K562 (cell line): ENCODE data around the gene IL23R. TPM values are rescaled to one million over a fixed set of nuclear protein-coding genes. Genes with fewer than 3 reads are reported as not detected.
A peak's percentile ranks its signal among the peaks of the same experiment; 100 is the strongest.

ENCODE experiments used
- ATAC-seq: fragments of 200-7000 bp; cut with Tn5 transposase; 3 replicates; pipeline ENCODE4 v1.9.1; 2020; ENCODE audit warnings: moderate library complexity
- BruUV-seq: library from RNA; stranded (reverse); fragments of 400-500 nt; replicated peaks from 2 replicates; lab custom pipeline; 2021; lab: Mats Ljungman, UMichigan
- CTCF ChIA-PET: fragments of 300-600 bp; formaldehyde crosslinking; extraction: SDS; loops from one replicate; lab custom pipeline; 2021; ENCODE audit warnings: low intra/inter-chr PET ratio; lab: Yijun Ruan, JAX
- POLR2A ChIA-PET: fragments of 300-600, 350-650 bp; sonication (Branson Sonifier 250); formaldehyde crosslinking; extraction: SDS; loops from one replicate; lab custom pipeline; 2021; ENCODE audit warnings: antibody characterized with exemption, inconsistent platforms; lab: Yijun Ruan, JAX
- DNase-seq, 4 experiments: peaks; one replicate each; pipeline versions ENCODE4 v3.0.0 to v3.0.0-alpha.2; 2011 to 2018; ENCODE audit warnings: low spot score in 3 of 4, mixed read lengths in 3 of 4; ENCODE audit errors: extremely low read depth in 1 of 4
- FAIRE-seq: peaks from 2 replicates; lab custom pipeline; 2011; peaks lifted over from hg19 to GRCh38; lab: Jason Lieb, UNC
- H2AFZ ChIP-seq: 2 replicates; pipeline ENCODE4 v1.6.0; 2011; ENCODE audit warnings: low read depth, low read length, control low read depth, inconsistent platforms
- H3K27ac ChIP-seq: fragments of 200-600 bp; 3 replicates; pipeline ENCODE4 v1.8.0; 2011; ENCODE audit warnings: low read depth, mild to moderate bottlenecking, control low read depth, inconsistent platforms, low read length, moderate library complexity, mixed read lengths; ENCODE audit errors: extremely low read depth
- H3K27me3 ChIP-seq, 2 experiments: fragments of 300-600 bp in 1 of 2; 2 replicates in 1 of 2; 3 replicates in 1 of 2; pipeline versions ENCODE4 v1.6.0 to v1.8.0; 2011; ENCODE audit warnings: inconsistent platforms in 2 of 2, low read length in 2 of 2, mild to moderate bottlenecking in 1 of 2, mixed read lengths in 1 of 2, moderate library complexity in 1 of 2; ENCODE audit not compliant: control insufficient read depth in 2 of 2, insufficient read depth in 2 of 2
- H3K36me3 ChIP-seq: fragments of 300-600 bp; 3 replicates; pipeline ENCODE4 v1.8.0; 2011; ENCODE audit warnings: mild to moderate bottlenecking, low read length, inconsistent platforms; ENCODE audit not compliant: control insufficient read depth, insufficient read depth
- H3K4me1 ChIP-seq, 2 experiments: fragments of 200-600 bp in 1 of 2; replicated peaks in 1 of 2; 2 replicates in 1 of 2; 3 replicates in 1 of 2; pipeline versions ENCODE4 v1.5.1 to v1.8.0; 2011; ENCODE audit warnings: inconsistent platforms in 2 of 2, low read length in 2 of 2, mild to moderate bottlenecking in 1 of 2, mixed read lengths in 1 of 2, moderate library complexity in 1 of 2; ENCODE audit not compliant: control insufficient read depth in 2 of 2, insufficient read depth in 2 of 2
- H3K4me2 ChIP-seq: 2 replicates; pipeline ENCODE4 v1.6.1; 2011; ENCODE audit warnings: low read length, control low read depth, inconsistent platforms, mixed read lengths; ENCODE audit not compliant: insufficient read depth
- H3K4me3 ChIP-seq: fragments of 200-600 bp; sonication (generic), shearing (Covaris generic); 2 replicates; pipeline ENCODE4 v1.5.1; 2016; ENCODE audit warnings: control low read depth, inconsistent platforms
- H3K79me2 ChIP-seq: fragments of 200-600 bp; 3 replicates; pipeline ENCODE4 v1.8.0; 2011; ENCODE audit warnings: low read length, inconsistent platforms; ENCODE audit not compliant: control insufficient read depth, insufficient read depth
- H3K9ac ChIP-seq, 2 experiments: 2 replicates each; pipeline versions ENCODE4 v1.6.0 to v1.6.1; 2011; ENCODE audit warnings: low read depth in 2 of 2, low read length in 2 of 2, control low read depth in 1 of 2, inconsistent platforms in 1 of 2, mild to moderate bottlenecking in 1 of 2, mixed read lengths in 1 of 2; ENCODE audit not compliant: insufficient read depth in 1 of 2
- H3K9me1 ChIP-seq: one replicate; pipeline ENCODE4 v1.6.0; 2011; ENCODE audit warnings: inconsistent platforms, mild to moderate bottlenecking, low read length, moderate library complexity; ENCODE audit not compliant: control insufficient read depth, insufficient read depth
- H3K9me3 ChIP-seq: replicated peaks from 2 replicates; pipeline ENCODE4 v1.5.1; 2011; ENCODE audit warnings: low read depth, low read length, inconsistent platforms; ENCODE audit not compliant: control insufficient read depth, insufficient read depth
- H4K20me1 ChIP-seq: replicated peaks from 2 replicates; pipeline ENCODE4 v1.6.1; 2011; ENCODE audit warnings: low read length, inconsistent platforms, mixed read lengths; ENCODE audit not compliant: control insufficient read depth, insufficient read depth
- DPF2 ChIP-seq: fragments of 450-650 bp; IDR thresholded peaks from 2 replicates; pipeline ENCODE4 v1.6.1; 2016
- ESRRA ChIP-seq: fragments of 450-650 bp; IDR thresholded peaks from 2 replicates; pipeline ENCODE4 v1.6.1; 2014; ENCODE audit warnings: low read depth, mild to moderate bottlenecking, moderate library complexity, borderline replicate concordance
- GATA2 ChIP-seq: sonication (generic); formaldehyde crosslinking; IDR thresholded peaks from 2 replicates; pipeline ENCODE4 v1.4.0; 2020; ENCODE audit warnings: mild to moderate bottlenecking, missing genetic modification reagents
- HMG20B ChIP-seq: fragments of 250-450 bp; sonication (Bioruptor Pico); IDR thresholded peaks from 2 replicates; pipeline ENCODE4 v1.5.0; 2021; ENCODE audit warnings: mild to moderate bottlenecking
- MAFF ChIP-seq: IDR thresholded peaks from 2 replicates; pipeline ENCODE4 v1.6.1; 2012; ENCODE audit warnings: low read length, improper control_type of control experiment
- MXD1 ChIP-seq: fragments of 250-450 bp; sonication (Bioruptor Pico); IDR thresholded peaks from 2 replicates; pipeline ENCODE4 v1.8.0; 2021; ENCODE audit warnings: borderline replicate concordance, mild to moderate bottlenecking, moderate library complexity; ENCODE audit not compliant: poor library complexity, severe bottlenecking
- RUNX1 ChIP-seq: sonication (generic); IDR thresholded peaks from 2 replicates; pipeline ENCODE4 v1.6.1; 2016; ENCODE audit warnings: antibody characterized with exemption, low read depth
- SPI1 ChIP-seq: IDR thresholded peaks from 2 replicates; pipeline ENCODE4 v1.6.1; 2011; ENCODE audit warnings: low read depth, low read length, control low read depth, borderline replicate concordance
- UBTF ChIP-seq, 2 experiments: IDR thresholded peaks; 2 replicates each; pipeline ENCODE4 v1.6.1; 2012; ENCODE audit warnings: improper control_type of control experiment in 2 of 2, low read depth in 2 of 2, low read length in 2 of 2, borderline replicate concordance in 1 of 2
- ZFP1 ChIP-seq: fragments of 450-650 bp; formaldehyde crosslinking; IDR thresholded peaks from 2 replicates; pipeline ENCODE4 v1.4.0; 2020; ENCODE audit warnings: mild to moderate bottlenecking, mixed read lengths
- ZNF316 ChIP-seq: fragments of 450-650 bp; IDR thresholded peaks from 2 replicates; pipeline ENCODE4 v1.6.1; 2016
- WGBS: fragments of 100-300 bp; shearing (Covaris generic); methylation state at CpG from one replicate; pipeline ENCODE4 v1.1.6; 2016; ENCODE audit warnings: low coverage, mixed read lengths; ENCODE audit not compliant: insufficient coverage; ENCODE audit errors: missing lambda C conversion rate; 5-methylcytosine and 5-hydroxymethylcytosine counted together
- in situ Hi-C: fragments of 300-500 bp; cut with MboI; formaldehyde crosslinking; loops from 4 replicates; pipeline ENCODE4 v1.15.0; 2018; ENCODE audit warnings: inconsistent platforms, mixed read lengths
- intact Hi-C: fragments of 100-400 bp; cut with micrococcal nuclease; formaldehyde crosslinking; loops from 2 replicates; pipeline ENCODE4 v1.14.2; 2022
- polyA plus RNA-seq, 8 experiments: library from polyadenylated mRNA; depleted of rRNA in 4 of 8; stranded (reverse) in 5 of 8; unstranded in 3 of 8; fragments of >200 nt; fragmentation: Nextera tagmentation in 2 of 8; fragmentation: Illumina TruSeq in 1 of 8; extraction: Ambion mirVana in 2 of 8; extraction: Trizol in 1 of 8; gene quantifications; 2 replicates each; pipeline versions ENCODE4 v1.2.1 to v1.2.3, GENCODE V29; 2011 to 2014; ENCODE audit warnings: inconsistent platforms in 1 of 8, missing spikeins in 1 of 8
- total RNA-seq, 7 experiments: library from RNA; depleted of rRNA in 6 of 7; stranded (reverse); fragments of >200 nt in 6 of 7; fragmentation: Illumina TruSeq in 2 of 7; extraction: Trizol in 2 of 7; gene quantifications; 2 replicates each; pipeline versions ENCODE4 v1.2.1 to v1.2.3, GENCODE V29; 2011 to 2021; ENCODE audit warnings: low replicate concordance in 1 of 7

The IL23R gene
- total and polyA plus RNA-seq, 9 of the 15 experiments (the other 6 are each of a cell fraction or from before 2014, with no cell fraction given) = 4.4 to 52.7 (median 22.8) TPM

GRCh38 chr1:67138813-67139499, 27.3 kb upstream of the IL23R start:
- ATAC-seq (peak; percentile 69), DNase-seq (peak in 3 of 4 experiments; percentile 17 to 51 (median 37))
- Histone ChIP-seq H3K36me3 (no peaks in the 10 kb centered on the region), H2AFZ (peak overlapping the region; percentile 82), H3K4me3 (no peak overlapping the region), H3K27me3 (no peaks in the 10 kb centered on the region), H3K4me2 (peak overlapping the region; percentile 6; the same call in 1 of the 2 replicates), H3K9me1 (no peaks in the 10 kb centered on the region), H3K9ac (peak overlapping the region in 1 of 2 experiments; percentile 18; a peak in 1 of 4 replicates), H3K27ac (peak overlapping the region; percentile 9; the same call in 1 of the 3 replicates)
- CTCF ChIA-PET = no interaction called here
- WGBS = 37% methylated on average over 3 of the region's 3 CpGs
- in situ Hi-C loops = no loop called here
- POLR2A ChIA-PET = interaction anchor here (1.1 kb wide), 1 partner anchor 15 kb away, joined by 4 read pairs; no protein-coding TSS in a partner anchor
- TF ChIP-seq HMG20B (CRISPR knock-in tag) = no peak
- TF ChIP-seq SPI1 = peak; percentile 84
- TF ChIP-seq, all 486 proteins: peak for 1
- intact Hi-C loops = no loop called here
- TSS peak; percentile 82 for BruUV-seq
- Histone ChIP-seq H3K4me1 (peaks cover 4 to 26% of the 10 kb centered on the region in 2 experiments; a peak in 3 of 5 replicates), H4K20me1 (no peaks in the 10 kb centered on the region), H3K79me2 (no peaks in the 10 kb centered on the region), H3K9me3 (no peaks in the 10 kb centered on the region; the same call in 1 of the 2 replicates)
- FAIRE-seq = peak; percentile 6

- H3K4me1 ChIP-seq = peaks cover 4 to 26% of the 10 kb centered on the region in 2 experiments; a peak in 3 of 5 replicates
- in situ Hi-C loops (loop anchor here (10.0 kb wide), 1 partner anchor 364 kb away; no protein-coding TSS in a partner anchor), intact Hi-C loops (loop anchor here (5.0 kb wide), 3 partner anchors 38 to 213 kb away; partner anchors contain the start of gene SLC35D1)
- no peak overlapping the region for H3K9ac ChIP-seq
- no peaks in the 10 kb centered on the region for H3K9me1 ChIP-seq
- FAIRE-seq (no peak), ATAC-seq (no peak), DNase-seq (no peak)
- H3K36me3 ChIP-seq = no peaks in the 10 kb centered on the region
- H3K4me3 ChIP-seq = no peak overlapping the region
- H3K79me2 ChIP-seq = no peaks in the 10 kb centered on the region
- H3K27ac ChIP-seq = no peak overlapping the region
- no peaks in the 10 kb centered on the region for H3K27me3 ChIP-seq
- no peaks in the 10 kb centered on the region; the same call in 1 of the 2 replicates for H3K9me3 ChIP-seq
- no peaks in the 10 kb centered on the region for H4K20me1 ChIP-seq
- ChIA-PET POLR2A (no interaction called here), CTCF (no interaction called here)
- 45% methylated on average over 2 of the region's 2 CpGs for WGBS
- no peak overlapping the region for H3K4me2 ChIP-seq
- H2AFZ ChIP-seq = no peak overlapping the region
- no TSS peak for BruUV-seq
- TF ChIP-seq UBTF (IDR thresholded peaks at IDR 0.05; ENCODE audit: borderline replicate concordance in 1 of 2, low read depth in 2 of 2, low read length in 2 of 2) (no peak), ZFP1 (CRISPR knock-in tag) (no peak), ZNF316 (peak; percentile 87), GATA2 (CRISPR knock-in tag) (no peak), RUNX1 (no peak), MXD1 (CRISPR knock-in tag) (no peak), MAFF (peak; percentile 26; the same call in 1 of the 2 replicates), ESRRA (no peak), DPF2 (no peak)
These were observed 25.8 kb upstream of the IL23R start for GRCh38 chr1:67140460-67140859.
